Stimulated activated CD4-positive, alpha-beta T cell treated with anti-CD3 and anti-CD28 coated beads, Interleukin-4, amount 100 ng/mL, for 1 hour (primary cell): ENCODE results near the gene FOCAD.
A peak's percentile ranks its signal among the peaks of the same experiment; 100 is the strongest.

Experiments
- DNase-seq: peaks from one replicate; pipeline ENCODE4 v3.0.0-alpha.2; 2020

The FOCAD gene

GRCh38 chr9:20808002-20808401 lies 123.9 kb downstream of the FOCAD start:
- DNase-seq = no peak

GRCh38 chr9:20811872-20812271 lies 127.8 kb downstream of the FOCAD start:
- no peak for DNase-seq

- DNase-seq = no peak
These were observed 132.1 kb downstream of the FOCAD start for GRCh38 chr9:20815923-20816703.

- no peak for DNase-seq
These were observed 139.0 kb downstream of the FOCAD start for GRCh38 chr9:20823051-20823450.

GRCh38 chr9:20831028-20831427 lies 147.0 kb downstream of the FOCAD start:
- DNase-seq = no peak

- no peak for DNase-seq
These were observed 148.7 kb downstream of the FOCAD start for GRCh38 chr9:20832775-20833174.

GRCh38 chr9:20835377-20836286 lies 151.6 kb downstream of the FOCAD start:
- DNase-seq = no peak

GRCh38 chr9:20837166-20837565 lies 153.1 kb downstream of the FOCAD start:
- DNase-seq = no peak

GRCh38 chr9:20838218-20838617 lies 154.2 kb downstream of the FOCAD start:
- no peak for DNase-seq

- DNase-seq = no peak
These were observed 160.9 kb downstream of the FOCAD start for GRCh38 chr9:20844916-20845315.

- DNase-seq = no peak
These were observed 164.4 kb downstream of the FOCAD start for GRCh38 chr9:20848490-20848889.

GRCh38 chr9:20853866-20854265 lies 169.8 kb downstream of the FOCAD start:
- DNase-seq = no peak

- no peak for DNase-seq
These were observed 170.4 kb downstream of the FOCAD start for GRCh38 chr9:20854444-20854843.

- DNase-seq = no peak
These were observed 179.9 kb downstream of the FOCAD start for GRCh38 chr9:20863945-20864344.

GRCh38 chr9:20865347-20865746 lies 181.3 kb downstream of the FOCAD start:
- no peak for DNase-seq

GRCh38 chr9:20870115-20870514 lies 186.1 kb downstream of the FOCAD start:
- DNase-seq = no peak

- no peak for DNase-seq
These were observed 188.4 kb downstream of the FOCAD start for GRCh38 chr9:20872340-20872977.

GRCh38 chr9:20873240-20873865 lies 189.3 kb downstream of the FOCAD start:
- no peak for DNase-seq

GRCh38 chr9:20880271-20880670 lies 196.2 kb downstream of the FOCAD start:
- no peak for DNase-seq

GRCh38 chr9:20880675-20881074 lies 196.6 kb downstream of the FOCAD start:
- DNase-seq = no peak

GRCh38 chr9:20884985-20885593 lies 201.0 kb downstream of the FOCAD start:
- DNase-seq = peak; percentile 63

GRCh38 chr9:20898885-20899554 lies 215.0 kb downstream of the FOCAD start:
- DNase-seq = no peak
